Esophagus muscularis mucosa (tissue), 4 donors: ENCODE data around the gene WASF3. TPM values are rescaled to one million over a fixed set of nuclear protein-coding genes. Genes with fewer than 3 reads are reported as not detected.

Source experiments
- DNase-seq: peaks from one replicate; pipeline ENCODE4 v3.0.0-alpha.2; 2017; ENCODE audit errors: extremely low spot score
- H3K27ac ChIP-seq, 4 donors: fragments of 200-600 bp; sonication (generic); replicated peaks in 1 of 4; 1 replicate in 3 of 4; 2 replicates in 1 of 4; pipeline ENCODE4 v1.5.1; 2016 to 2019; ENCODE audit warnings: mild to moderate bottlenecking in 1 of 4
- H3K27me3 ChIP-seq, 4 donors: fragments of 200-600 bp; sonication (generic); one replicate each; pipeline versions ENCODE4 v1.5.1 to v1.6.0; 2016 to 2019
- H3K36me3 ChIP-seq, 4 donors: fragments of 200-600 bp; sonication (generic); one replicate each; pipeline ENCODE4 v1.5.1; 2016 to 2019
- H3K4me1 ChIP-seq, 4 donors: fragments of 200-600 bp; sonication (generic); one replicate each; pipeline ENCODE4 v1.5.1; 2016 to 2019
- H3K4me3 ChIP-seq, 4 donors: fragments of 200-600 bp; sonication (generic); 1 replicate in 2 of 4; 2 replicates in 2 of 4; pipeline ENCODE4 v1.5.1; 2016 to 2019; ENCODE audit warnings: mild to moderate bottlenecking in 4 of 4, moderate library complexity in 1 of 4
- H3K9me3 ChIP-seq, 4 donors: fragments of 200-600 bp; sonication (generic); 1 replicate in 3 of 4; 2 replicates in 1 of 4; pipeline ENCODE4 v1.5.1; 2016 to 2019
- CTCF ChIP-seq, 3 experiments: fragments of 200-600 bp in 2 of 3; fragments of 450-650 bp in 1 of 3; sonication (generic) in 2 of 3; IDR thresholded peaks; one replicate each; pipeline ENCODE4 v1.5.1; 2017 to 2019; ENCODE audit warnings: antibody characterized with exemption in 3 of 3, mild to moderate bottlenecking in 2 of 3, moderate library complexity in 1 of 3
- EP300 ChIP-seq: sonication (generic); formaldehyde crosslinking; IDR thresholded peaks from one replicate; pipeline ENCODE4 v1.6.1; 2017; ENCODE audit warnings: antibody characterized with exemption
- POLR2A ChIP-seq: fragments of 450-650 bp; IDR thresholded peaks from one replicate; pipeline ENCODE4 v1.6.1; 2017; ENCODE audit warnings: antibody characterized with exemption, moderate library complexity, mild to moderate bottlenecking, low read depth
- POLR2AphosphoS5 ChIP-seq, 2 donors: sonication (generic); formaldehyde crosslinking; IDR thresholded peaks; one replicate each; pipeline ENCODE4 v1.6.1; 2017; ENCODE audit warnings: antibody characterized with exemption in 2 of 2
- WGBS: methylation state at CpG from one replicate; pipeline ENCODE4 v1.1.5; 2018; 5-methylcytosine and 5-hydroxymethylcytosine counted together
- intact Hi-C: fragments of 100-400 bp; cut with DNase I; formaldehyde crosslinking; loops from one replicate; pipeline ENCODE4 v1.15.1; 2023
- total RNA-seq, 4 donors: library from RNA; depleted of rRNA; stranded (reverse); fragments of >200 nt; gene quantifications; one replicate each; pipeline versions ENCODE4 v1.1.0 to v1.2.1, GENCODE V29; 2016

The WASF3 gene
- total RNA-seq, 4 donors from 2014 or later: 16.6 to 19.9 (median 18.4) TPM

GRCh38 chr13:26688286-26688685 lies 130.8 kb downstream of the WASF3 start:
- Histone ChIP-seq H3K9me3 (peaks cover 0 to 19% (median 13%) of the 10 kb centered on the region in 4 donors), H3K27me3 (no peaks in the 10 kb centered on the region), H3K27ac (no peak overlapping the region), H3K4me1 (no peaks in the 10 kb centered on the region), H3K36me3 (peaks cover under 1 to 68% (median 36%) of the 10 kb centered on the region in 4 donors), H3K4me3 (no peak overlapping the region)
- DNase-seq: peak; percentile 34
- intact Hi-C loops: no loop called here
- TF ChIP-seq POLR2A (no peak), CTCF (IDR thresholded peaks at IDR 0.05) (no peak), POLR2AphosphoS5 (IDR thresholded peaks at IDR 0.05) (no peak), EP300 (no peak)
- WGBS: 93% methylated on average over 8 of the region's 8 CpGs

- H3K4me3 ChIP-seq: no peak overlapping the region
- DNase-seq: peak; percentile 7
- 96% methylated on average over 4 of the region's 4 CpGs for WGBS
- peaks cover 0 to 19% (median 13%) of the 10 kb centered on the region in 4 donors for H3K9me3 ChIP-seq
- H3K36me3 ChIP-seq: peaks cover 0 to 61% (median 32%) of the 10 kb centered on the region in 4 donors
- intact Hi-C loops: no loop called here
- H3K4me1 ChIP-seq: no peaks in the 10 kb centered on the region
- TF ChIP-seq POLR2A (no peak), EP300 (no peak), POLR2AphosphoS5 (IDR thresholded peaks at IDR 0.05) (no peak), CTCF (IDR thresholded peaks at IDR 0.05) (no peak)
- no peak overlapping the region for H3K27ac ChIP-seq
- no peaks in the 10 kb centered on the region for H3K27me3 ChIP-seq
These were observed 131.5 kb downstream of the WASF3 start for GRCh38 chr13:26688980-26689379.

GRCh38 chr13:26693749-26694463 lies 136.4 kb downstream of the WASF3 start:
- intact Hi-C loops: loop anchor here (10.0 kb wide), 1 partner anchor 139 kb away; the partner anchor contains the start of gene WASF3
- TF ChIP-seq POLR2AphosphoS5 (IDR thresholded peaks at IDR 0.05): no peak
- TF ChIP-seq CTCF (IDR thresholded peaks at IDR 0.05): no peak
- no peak for TF ChIP-seq EP300
- Histone ChIP-seq H3K4me3 (no peak overlapping the region), H3K4me1 (peaks cover 3 to 8% (median 6%) of the 10 kb centered on the region in 4 donors), H3K36me3 (peaks cover 0 to 16% (median 7%) of the 10 kb centered on the region in 4 donors), H3K9me3 (peaks cover 0 to 19% (median 13%) of the 10 kb centered on the region in 4 donors), H3K27me3 (no peaks in the 10 kb centered on the region), H3K27ac (no peak overlapping the region)
- WGBS: 81% methylated on average over 10 of the region's 10 CpGs
- DNase-seq: peak; percentile 42

- H3K9me3 ChIP-seq: peaks cover 0 to 18% (median 11%) of the 10 kb centered on the region in 4 donors
- 86% methylated on average over 15 of the region's 19 CpGs for WGBS
- TF ChIP-seq POLR2A (no peak), EP300 (no peak), CTCF (IDR thresholded peaks at IDR 0.05) (no peak), POLR2AphosphoS5 (IDR thresholded peaks at IDR 0.05) (no peak)
- peaks cover 3 to 10% (median 6%) of the 10 kb centered on the region in 4 donors for H3K4me1 ChIP-seq
- peak; percentile 60 for DNase-seq
- intact Hi-C loops: loop anchor here (5.0 to 10.0 kb wide), 3 partner anchors 140 to 212 kb away; partner anchors contain the start of gene WASF3
- peaks cover 0 to 7% (median under 1%) of the 10 kb centered on the region in 4 donors for H3K36me3 ChIP-seq
- H3K27ac ChIP-seq: no peak overlapping the region
- H3K27me3 ChIP-seq: no peaks in the 10 kb centered on the region
- H3K4me3 ChIP-seq: no peak overlapping the region
These were observed 137.3 kb downstream of the WASF3 start for GRCh38 chr13:26694609-26695359.
